ENCODE measurements around the gene ADIPOR1. TPM values are rescaled to one million over a fixed set of nuclear protein-coding genes. Genes with fewer than 3 reads are reported as not detected.

Gene ADIPOR1
- total and polyA plus RNA-seq, 2 experiments from 2014 or later, result 105 to 211 TPM

GRCh38 chr1:202934755-202935154 is 23.4 kb downstream of the ADIPOR1 start:
- DNase-seq (ENCODE audit: low read depth in 1 of 2, low spot score in 1 of 2), result no peak
- no peaks in the 10 kb centered on the region for H3K9me3 ChIP-seq (ENCODE audit: low read depth)
- TF ChIP-seq, protein P1, sequence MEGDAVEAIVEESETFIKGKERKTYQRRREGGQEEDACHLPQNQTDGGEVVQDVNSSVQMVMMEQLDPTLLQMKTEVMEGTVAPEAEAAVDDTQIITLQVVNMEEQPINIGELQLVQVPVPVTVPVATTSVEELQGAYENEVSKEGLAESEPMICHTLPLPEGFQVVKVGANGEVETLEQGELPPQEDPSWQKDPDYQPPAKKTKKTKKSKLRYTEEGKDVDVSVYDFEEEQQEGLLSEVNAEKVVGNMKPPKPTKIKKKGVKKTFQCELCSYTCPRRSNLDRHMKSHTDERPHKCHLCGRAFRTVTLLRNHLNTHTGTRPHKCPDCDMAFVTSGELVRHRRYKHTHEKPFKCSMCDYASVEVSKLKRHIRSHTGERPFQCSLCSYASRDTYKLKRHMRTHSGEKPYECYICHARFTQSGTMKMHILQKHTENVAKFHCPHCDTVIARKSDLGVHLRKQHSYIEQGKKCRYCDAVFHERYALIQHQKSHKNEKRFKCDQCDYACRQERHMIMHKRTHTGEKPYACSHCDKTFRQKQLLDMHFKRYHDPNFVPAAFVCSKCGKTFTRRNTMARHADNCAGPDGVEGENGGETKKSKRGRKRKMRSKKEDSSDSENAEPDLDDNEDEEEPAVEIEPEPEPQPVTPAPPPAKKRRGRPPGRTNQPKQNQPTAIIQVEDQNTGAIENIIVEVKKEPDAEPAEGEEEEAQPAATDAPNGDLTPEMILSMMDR (IDR thresholded peaks at IDR 0.05; ENCODE audit: low read depth, low read length), result no peak

DNA sequence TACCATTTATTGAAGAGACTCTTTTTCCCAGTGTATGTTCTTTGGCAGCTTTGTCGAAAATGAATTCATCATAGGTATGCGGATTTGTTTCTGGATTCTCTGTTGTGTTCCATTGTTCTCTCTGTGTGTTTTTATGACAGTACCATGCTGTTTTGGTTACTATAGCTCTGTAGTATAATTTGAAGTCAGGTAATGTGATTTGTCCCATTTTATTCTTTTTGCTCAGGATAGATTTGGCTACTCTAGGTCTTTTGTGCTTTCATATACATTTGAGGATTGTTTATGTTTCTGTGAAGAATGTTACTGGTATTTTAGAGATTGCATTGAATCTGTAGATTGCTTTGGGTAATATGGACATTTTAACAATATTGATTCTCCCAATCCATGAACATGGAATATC is 25.6 kb downstream of the ADIPOR1 start:
- no peaks in the 10 kb centered on the region for H3K4me1 ChIP-seq (ENCODE audit: low read depth)
- no peak overlapping the region for H3K4me3 ChIP-seq
- DNase-seq (ENCODE audit: low read depth in 1 of 2, low spot score in 1 of 2), result no peak
- H3K27me3 ChIP-seq, result no peaks in the 10 kb centered on the region
- no peaks in the 10 kb centered on the region for H3K36me3 ChIP-seq
- TF ChIP-seq, protein P1 (IDR thresholded peaks at IDR 0.05; ENCODE audit: low read depth, low read length), result no peak
- no peaks in the 10 kb centered on the region for H3K9me3 ChIP-seq (ENCODE audit: low read depth)
- no peak overlapping the region for H3K27ac ChIP-seq

More at GRCh38 chr1:202934755-202935154, 23.4 kb downstream of the ADIPOR1 start:
- Histone ChIP-seq H3K27me3 (no peaks in the 10 kb centered on the region), H3K4me1 (ENCODE audit: low read depth) (no peaks in the 10 kb centered on the region), H3K4me3 (no peak overlapping the region), H3K36me3 (peaks cover 4% of the 10 kb centered on the region), H3K27ac (no peak overlapping the region)

- Histone ChIP-seq H3K36me3 (peaks cover 13% of the 10 kb centered on the region), H3K9me3 (ENCODE audit: low read depth) (no peaks in the 10 kb centered on the region), H3K4me1 (ENCODE audit: low read depth) (no peaks in the 10 kb centered on the region), H3K27me3 (no peaks in the 10 kb centered on the region), H3K27ac (peak within 1 kb of the TSS; percentile 75), H3K4me3 (peak within 1 kb of the TSS; percentile 55)
- TF ChIP-seq, protein P1 (IDR thresholded peaks at IDR 0.05; ENCODE audit: low read depth, low read length), result peak; percentile 56
- DNase-seq (ENCODE audit: low read depth in 1 of 2, low spot score in 1 of 2), result peak; percentile 99
Measured at GRCh38 chr1:202926581-202927491, 31.3 kb downstream of the ADIPOR1 start, which contains the start of gene KLHL12. TSS of gene KLHL12 (minus strand) at chr1:202927234. CDS start at chr1:202925162, 2,072 bp downstream.

- Histone ChIP-seq H3K9me3 (ENCODE audit: low read depth) (no peaks in the 10 kb centered on the region), H3K27me3 (no peaks in the 10 kb centered on the region), H3K27ac (no peak overlapping the region), H3K4me1 (ENCODE audit: low read depth) (no peaks in the 10 kb centered on the region), H3K36me3 (peaks cover 23% of the 10 kb centered on the region), H3K4me3 (no peak overlapping the region)
- TF ChIP-seq, protein P1 (IDR thresholded peaks at IDR 0.05; ENCODE audit: low read depth, low read length), result no peak
- no peak for DNase-seq (ENCODE audit: low read depth in 1 of 2, low spot score in 1 of 2)
Measured at GRCh38 chr1:202923533-202923932, 34.6 kb downstream of the ADIPOR1 start.

DNA sequence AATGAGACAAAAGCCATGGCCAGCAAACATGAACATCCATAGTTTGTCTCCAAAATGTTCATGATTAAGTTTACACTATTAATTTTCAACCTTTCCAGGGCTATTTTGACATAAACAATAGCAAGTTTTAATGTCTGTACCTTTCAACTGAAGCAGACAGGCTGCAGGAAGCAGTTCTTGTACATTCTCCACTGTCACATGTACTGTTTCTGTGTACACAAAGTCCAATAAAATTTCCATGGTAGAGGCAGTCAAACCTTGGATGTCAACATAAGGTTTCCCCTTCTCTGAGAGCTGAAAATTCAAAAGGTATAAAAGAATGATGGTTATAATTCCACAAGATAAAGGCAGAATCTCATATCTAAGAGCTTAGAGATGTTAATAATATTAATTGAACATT is 38.5 kb downstream of the ADIPOR1 start:
- H3K4me1 ChIP-seq (ENCODE audit: low read depth), result no peaks in the 10 kb centered on the region
- no peak overlapping the region for H3K27ac ChIP-seq
- no peaks in the 10 kb centered on the region for H3K27me3 ChIP-seq
- no peak overlapping the region for H3K4me3 ChIP-seq
- TF ChIP-seq, protein P1 (IDR thresholded peaks at IDR 0.05; ENCODE audit: low read depth, low read length), result no peak
- DNase-seq (ENCODE audit: low read depth in 1 of 2, low spot score in 1 of 2), result no peak
- H3K9me3 ChIP-seq (ENCODE audit: low read depth), result no peaks in the 10 kb centered on the region
- H3K36me3 ChIP-seq, result peaks cover 53% of the 10 kb centered on the region
